NCI-H2171 (cell line): ENCODE measurements around the gene CUEDC1.
A peak's percentile ranks its signal among the peaks of the same experiment; 100 is the strongest.

ENCODE experiments used
- DNase-seq: peaks from one replicate; lab custom pipeline; 2025; lab: John Stamatoyannopoulos, UW

CUEDC1 gene

DNA sequence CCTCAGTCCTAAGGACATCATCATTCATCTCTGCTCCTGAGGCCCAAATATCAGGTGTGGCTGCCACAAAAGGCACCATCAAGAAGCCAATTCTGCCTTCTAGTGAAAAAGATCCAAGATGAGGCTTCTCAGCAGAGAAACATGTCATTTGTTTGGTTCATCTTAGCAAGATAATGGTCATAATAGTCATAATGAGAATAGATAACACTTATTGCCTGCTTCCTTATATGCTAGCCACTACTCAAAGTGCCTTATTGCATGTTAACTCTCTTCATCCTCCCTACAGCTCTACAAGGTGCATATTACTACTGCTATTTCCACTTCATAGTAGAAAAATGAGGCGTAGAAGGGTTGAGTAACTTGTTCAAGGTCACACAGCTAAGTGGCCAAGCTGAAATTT lies 60.4 kb downstream of the CUEDC1 start:
- no peak for DNase-seq

DNA sequence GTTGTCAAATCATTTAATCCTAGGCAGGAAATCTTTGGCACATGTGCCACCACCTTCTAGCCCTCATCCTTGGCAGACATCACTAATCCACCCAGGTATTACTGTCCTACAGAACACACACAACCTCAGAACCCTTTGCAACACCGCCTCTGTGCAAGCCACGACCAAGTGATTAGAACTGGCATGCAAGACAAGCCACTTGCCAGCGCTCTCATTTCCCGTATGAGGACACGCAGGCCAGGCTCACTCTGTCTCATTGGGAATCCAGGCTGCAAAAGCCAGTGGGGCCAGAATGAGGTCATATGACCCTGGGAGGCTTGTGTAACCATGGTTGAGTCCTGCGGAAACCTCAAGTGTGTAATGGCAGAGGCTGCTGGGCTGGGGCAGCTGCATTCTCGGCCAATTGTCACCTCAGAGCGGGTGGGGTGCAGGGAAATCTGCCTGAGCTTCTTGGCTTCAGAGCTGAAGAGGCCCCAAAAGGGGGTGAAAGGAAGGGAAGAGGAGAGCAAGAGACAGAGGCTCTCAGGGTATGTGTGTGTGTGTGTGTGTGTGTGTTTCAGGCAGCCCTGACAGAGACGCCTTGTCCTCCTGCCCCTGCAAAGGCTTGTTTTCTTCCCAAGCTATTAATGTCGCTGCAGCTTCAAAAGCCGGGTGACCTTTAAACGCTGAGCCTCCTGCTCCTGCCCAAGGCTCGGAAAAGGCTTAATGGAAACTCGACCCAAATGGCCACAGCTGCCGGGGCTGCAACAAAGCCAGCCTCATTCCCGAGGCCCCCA lies 62.2 kb downstream of the CUEDC1 start:
- DNase-seq = no peak

DNA sequence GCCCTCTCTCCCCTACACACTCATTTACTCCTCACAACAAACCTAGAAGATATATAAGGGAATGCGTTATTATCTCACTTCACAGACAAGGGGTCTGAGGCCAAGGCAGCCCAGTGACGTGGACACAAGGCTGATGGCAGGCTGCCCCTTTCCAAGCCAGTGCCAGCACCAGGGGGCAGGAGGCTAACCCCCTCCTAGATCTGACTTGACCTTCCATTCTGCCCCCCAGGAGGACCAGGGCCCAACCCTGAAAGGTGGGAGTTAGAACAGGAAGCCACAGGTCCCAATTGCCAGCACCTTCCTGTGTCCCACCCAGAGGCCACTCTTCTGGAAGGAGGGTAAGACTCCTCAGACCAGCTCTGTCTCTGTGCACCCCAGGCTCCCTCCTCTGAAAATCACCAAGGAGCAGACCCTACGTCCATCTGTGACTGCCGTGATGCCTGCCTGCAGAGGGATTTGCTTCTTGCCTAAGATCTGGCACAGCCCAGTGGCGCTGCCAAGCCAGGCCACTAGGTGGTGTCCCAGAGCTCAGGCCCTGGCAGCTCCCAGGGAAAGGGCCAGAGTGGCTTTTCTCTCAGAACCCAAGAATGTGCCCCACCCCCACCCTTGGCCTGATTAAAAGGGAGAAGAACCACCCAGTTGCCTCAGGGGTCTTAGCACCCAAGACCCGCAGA lies 62.9 kb downstream of the CUEDC1 start:
- no peak for DNase-seq

DNA sequence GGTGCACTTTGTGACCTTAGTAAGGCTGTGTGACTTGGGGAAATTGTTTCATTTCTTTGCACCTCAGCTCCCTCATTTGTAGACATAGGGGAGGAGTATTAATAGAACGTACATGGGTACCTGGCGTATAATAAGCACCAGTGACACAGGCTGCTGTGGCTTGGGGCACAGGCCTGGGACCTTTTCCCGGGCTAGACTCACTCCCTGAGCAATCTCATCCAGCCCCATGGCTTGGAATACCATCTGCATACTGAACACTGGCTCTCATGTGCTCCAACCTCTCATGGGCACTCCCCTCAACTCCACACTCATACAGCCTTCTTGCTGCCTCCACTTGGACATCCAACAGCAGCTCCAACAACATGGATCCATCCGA lies 64.4 kb downstream of the CUEDC1 start:
- no peak for DNase-seq

DNA sequence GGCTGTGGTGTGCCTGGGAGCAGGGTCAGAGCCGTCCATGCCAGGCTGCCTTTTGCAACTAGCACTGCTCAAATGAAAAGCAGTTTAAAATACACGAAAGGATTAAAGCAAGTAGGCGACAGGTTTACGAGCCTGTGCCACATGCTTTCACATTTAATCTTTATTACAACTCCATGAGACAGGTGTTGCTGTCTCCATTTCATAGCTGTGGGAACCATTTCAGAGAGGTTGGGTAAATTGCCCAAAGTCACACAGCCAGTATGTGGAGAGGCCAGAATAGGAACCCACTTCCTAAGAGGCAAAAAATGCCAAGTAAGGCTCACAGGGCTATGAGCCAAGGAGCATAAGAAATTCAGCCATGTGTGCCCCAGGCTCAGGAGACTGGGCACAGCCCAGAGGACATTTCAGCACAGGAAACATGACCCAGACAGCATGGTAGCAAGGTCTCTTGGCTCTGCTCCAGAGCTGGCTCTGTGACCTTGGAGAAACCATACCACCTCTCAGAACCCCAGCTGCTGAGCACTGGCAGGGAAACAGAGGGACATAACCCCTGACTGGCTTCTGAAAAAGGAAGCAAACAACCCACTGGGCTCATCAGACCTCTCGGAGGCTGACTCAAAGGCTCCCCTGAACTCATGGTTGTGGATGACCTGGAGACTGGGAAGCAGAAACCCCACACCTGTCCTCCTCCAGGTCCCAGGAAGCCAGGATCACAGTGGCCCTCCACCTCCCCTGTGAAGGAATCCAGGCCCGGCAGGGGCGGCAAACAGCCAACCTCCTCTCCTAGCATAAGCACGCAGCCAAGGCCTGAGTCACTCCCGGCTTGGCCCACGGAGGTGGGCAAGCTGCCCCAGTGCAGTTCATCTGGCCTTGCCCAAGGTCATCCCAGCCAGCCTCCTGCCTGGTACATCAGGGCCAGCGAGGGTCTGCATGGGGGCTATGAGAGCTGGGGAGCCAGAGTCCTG lies 65.0 kb downstream of the CUEDC1 start:
- DNase-seq = no peak

DNA sequence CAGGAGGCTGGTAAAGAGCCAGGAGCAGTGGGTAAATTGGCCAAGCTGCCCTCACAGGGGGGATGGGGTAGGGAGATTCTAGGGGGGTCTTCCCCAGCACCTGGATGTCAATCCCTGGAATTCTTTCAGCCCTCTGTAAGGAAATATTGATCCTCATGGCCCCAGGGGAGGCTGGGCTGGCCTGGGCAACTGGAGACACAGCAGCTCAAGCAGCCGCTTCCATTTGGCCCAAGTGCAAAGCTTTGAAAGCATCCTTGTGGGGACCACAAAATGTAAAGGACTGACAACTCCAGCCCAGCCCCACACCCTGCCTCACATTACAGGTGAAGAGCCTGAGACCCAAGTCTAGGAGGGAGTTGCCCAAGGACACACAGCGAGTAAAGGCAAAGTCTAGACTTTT lies 66.0 kb downstream of the CUEDC1 start:
- no peak for DNase-seq

DNA sequence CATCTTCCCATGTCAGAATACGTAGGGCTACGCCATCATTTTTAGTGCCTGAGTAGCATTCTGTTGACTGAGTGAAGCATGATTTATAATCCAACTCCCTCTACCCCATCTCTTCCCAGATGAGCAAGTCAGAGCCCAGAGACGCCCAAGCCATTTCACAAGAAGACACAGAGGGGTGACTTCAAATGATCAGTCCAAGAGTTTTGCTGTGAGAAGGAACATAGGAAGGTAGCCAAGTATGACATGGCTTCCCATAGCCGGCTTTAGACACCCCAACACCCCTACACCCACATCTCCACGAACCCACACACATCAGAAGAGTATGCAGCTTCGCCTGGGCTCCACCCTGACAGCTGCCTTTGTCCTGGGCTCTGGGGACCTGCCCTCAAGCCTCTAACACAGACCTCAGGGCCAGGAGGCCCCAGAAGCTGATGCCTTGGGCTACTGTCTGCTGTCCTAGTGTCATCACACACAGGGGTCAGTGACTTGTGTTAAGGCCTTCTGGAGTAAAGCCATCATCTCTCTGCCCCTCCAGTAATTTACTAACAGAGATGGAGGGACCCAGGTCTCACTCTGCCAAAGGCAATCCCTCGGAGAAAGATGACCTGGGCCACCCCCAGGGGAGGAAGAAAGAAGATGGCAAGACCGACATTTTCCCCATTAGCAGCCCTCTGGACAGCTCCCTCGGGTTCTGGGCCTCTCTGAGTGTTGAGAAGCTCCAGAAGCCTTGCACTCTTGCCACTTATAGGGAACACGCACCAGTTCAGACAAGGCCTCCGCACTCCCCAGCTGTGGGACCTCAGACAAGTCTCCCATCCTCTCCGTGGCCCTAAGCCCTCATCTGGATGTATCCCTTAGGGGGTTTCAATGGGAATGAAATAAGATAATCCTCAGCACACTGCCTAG lies 66.6 kb downstream of the CUEDC1 start:
- no peak for DNase-seq

DNA sequence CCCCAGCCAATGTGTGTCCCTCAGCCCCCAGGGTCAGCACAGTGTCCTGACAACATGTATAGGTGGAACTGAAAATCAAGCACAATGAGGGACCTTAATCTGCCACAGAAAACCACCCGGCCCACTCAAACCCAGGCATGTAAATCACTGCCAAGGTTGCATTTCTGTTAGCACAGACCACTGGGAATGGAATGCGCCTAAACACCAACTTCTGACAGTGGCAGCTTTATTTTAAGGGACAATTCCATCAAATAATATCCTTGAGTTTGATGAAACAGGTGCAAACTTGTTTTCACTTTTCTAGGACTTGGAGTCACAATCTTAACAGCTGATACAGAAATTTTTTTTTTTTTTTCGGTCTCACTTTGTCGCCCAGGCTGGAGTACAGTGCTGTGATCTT lies 68.1 kb downstream of the CUEDC1 start:
- no peak for DNase-seq

DNA sequence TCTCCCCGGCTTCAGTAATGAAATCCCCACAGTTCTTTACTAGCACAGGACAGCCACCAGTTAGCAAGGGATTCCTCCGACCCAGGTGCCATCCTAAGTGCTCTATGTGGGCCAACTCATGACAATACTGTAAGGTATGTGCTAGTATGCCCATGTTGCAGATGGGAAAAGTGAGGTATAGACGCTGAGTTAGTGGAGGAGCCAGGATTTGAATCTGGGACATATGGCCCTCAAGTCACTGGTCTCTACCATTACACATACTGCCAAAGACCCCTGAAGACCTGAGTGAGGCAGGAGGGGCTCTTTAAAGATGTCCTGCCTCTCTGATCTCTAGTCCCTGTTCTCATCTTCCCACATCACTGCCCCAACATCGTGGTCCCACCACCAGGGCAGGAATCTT lies 69.2 kb downstream of the CUEDC1 start:
- no peak for DNase-seq

DNA sequence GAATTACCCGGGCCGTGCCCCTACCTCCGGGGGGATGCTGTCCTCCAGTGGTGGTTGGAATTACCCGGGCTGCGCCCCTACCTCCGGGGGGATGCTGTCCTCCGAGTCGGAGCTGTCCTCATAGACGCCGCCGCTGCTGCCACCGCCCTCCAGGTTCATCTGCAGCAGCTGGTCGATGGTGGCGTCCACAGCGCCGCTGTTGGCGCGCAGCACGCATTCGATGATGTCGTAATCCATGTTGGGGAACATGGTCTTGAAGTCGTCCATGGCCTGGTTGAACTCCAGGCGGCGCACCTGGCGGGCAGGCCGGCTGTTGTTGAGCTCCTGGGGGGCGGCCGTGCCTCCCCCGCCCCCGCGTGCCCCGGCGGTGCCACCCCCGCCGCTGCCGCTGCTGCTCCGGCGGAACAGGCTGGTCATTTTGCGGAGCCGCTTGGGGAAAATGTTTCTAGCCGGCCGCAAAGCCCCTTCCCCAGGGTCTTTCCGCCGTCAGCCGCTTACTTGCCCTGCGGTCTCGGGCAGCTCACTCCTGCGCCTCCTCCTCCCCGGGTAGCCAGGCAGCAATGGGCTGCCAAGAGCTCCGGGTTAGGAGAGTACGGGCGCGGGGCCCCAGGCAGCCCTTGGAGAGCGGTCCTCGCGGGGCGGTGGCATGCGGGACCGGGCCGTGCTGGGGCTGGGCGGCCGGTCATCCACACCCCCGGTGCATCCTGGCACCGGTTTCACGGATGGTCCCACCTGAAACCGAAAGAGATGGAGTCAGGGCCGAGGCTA lies 69.9 kb downstream of the CUEDC1 start:
- DNase-seq = no peak

DNA sequence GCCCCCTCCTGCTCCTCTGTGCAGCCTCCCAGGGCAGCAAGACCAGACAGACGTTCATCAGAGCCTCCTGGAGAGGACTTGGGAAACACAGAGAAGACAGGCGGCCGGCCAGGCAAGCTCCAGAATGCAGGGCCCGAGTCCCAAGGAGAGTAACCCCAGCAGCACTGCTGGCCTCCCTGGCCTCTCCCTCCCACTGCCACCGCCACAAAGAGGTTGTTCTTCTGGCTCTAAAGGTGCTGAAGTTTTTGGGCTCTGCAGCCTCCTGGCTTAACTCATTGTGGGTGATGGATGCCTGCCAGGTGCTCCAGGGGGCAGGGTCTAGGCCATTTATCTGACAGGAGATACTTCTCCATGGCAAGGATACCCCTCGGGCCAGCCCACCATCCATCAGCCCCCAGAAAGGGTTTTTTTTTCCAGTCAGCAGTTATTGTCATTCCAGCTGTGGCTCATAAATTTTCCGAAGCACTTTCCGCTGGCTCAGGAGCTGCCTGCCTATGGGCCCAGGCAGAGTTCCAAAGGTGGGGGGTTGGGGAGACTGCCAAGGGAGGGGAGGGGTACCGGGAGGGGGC lies 73.3 kb downstream of the CUEDC1 start:
- DNase-seq = no peak

DNA sequence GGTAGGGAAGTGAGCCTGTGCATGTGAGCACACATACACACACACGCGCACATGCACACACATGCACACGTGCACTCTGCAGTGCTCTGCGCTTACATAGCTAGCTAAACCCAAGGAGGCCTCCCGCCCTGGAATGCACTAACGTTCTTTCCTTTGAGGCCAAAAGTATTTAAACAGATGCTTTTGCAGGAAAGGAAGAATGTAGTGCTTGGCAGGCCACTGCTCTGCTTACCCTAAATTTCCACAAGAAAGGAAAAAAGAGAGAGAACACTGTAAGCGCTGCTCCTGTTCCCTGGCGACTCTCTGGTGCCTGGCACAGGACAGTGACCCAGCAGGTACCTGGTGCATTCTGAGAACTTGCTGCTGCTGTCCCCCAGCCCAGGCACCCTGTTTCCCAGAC lies 74.1 kb downstream of the CUEDC1 start:
- no peak for DNase-seq

DNA sequence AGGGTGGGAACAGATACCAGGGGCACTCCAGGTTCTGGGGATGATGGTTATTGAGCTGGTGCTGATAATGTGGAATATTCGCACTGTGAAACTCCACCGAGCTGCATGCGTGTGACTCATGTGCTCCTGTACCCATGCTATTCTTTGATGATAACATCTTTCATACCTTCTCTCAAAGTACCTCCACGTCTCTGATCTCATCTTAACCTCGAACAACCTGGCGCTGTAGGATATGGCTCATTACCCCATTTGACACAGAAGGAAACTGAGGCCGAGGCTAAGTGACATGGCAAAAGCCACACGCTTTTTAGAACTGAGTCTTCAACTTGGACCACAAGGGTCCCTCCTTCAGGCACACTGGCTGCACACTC lies 75.1 kb downstream of the CUEDC1 start:
- DNase-seq = no peak

DNA sequence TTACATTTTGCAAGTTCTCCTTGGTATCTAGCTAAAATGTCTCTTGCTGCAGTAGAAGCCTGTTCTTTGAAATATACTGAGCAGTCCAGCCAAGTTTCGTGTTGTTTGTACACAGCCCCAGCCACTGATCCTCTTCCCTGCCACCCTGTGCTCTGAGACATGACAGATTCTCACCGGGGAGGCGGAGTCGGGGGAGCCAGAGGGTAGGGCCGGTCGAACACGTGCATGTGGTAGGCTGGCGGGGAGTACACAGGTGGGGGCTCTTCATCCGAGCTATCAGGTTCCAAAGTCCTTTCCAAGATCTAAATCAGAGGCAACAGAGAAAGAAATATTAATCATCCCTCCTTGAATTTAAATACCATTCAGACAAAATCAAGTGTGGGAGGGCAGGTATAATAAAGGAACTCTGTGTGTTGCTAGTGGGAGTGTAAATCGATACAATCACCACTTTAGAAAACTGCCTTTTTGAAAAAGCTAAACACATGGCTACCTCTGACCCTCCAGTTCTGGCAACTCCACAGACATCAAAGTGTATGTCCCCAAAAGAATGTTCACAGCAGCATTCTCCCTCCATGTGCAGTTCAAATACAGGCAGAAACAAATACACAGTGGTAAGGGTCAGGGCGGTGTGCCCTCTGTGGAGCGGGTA lies 75.7 kb downstream of the CUEDC1 start:
- DNase-seq = peak; percentile 85

DNA sequence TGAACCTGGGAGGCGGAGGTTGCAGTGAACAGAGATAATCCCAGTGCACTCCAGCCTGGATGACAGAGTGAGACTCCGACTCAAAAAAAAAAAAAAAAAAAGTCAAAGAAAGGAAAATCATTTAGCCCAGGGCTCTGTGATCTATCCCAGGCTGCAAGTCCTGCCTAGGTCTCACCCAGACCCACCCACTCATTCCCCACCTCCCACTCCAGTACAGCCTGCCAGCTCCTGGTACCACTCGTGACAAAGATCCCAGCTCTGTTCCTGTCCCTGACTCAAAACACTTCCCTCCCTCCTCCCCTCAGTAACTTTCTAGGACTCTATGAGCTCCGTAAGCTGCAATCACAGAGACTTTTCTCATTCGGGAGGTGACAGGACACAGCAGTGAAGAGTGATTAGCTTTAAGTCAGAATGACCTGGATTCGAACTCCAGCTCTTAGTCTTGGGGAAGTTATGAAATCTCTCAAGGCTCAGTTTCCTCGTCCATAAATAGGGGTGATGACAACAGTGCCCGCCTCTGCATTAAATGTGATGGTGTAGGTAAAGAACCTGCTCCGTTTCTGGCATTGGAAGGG lies 77.3 kb downstream of the CUEDC1 start:
- DNase-seq = no peak

DNA sequence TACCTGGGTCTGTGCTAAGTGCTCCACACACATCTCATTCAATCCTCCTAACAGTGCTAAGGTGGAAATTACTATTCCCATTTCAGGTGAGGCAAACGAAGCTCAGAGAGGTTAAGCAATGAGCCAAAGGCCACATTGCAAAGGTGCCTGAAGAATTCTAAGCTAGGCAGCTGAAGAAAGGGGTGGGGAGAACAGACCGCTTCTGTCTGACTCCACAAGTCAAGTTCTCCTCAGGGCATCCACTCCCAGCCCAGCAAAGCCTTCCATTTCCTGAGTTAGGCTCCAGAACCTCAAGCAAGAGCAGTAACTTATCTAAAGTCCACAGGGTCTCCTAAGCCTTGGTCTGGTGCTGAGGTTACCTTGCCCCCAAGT lies 78.4 kb downstream of the CUEDC1 start:
- DNase-seq = no peak

DNA sequence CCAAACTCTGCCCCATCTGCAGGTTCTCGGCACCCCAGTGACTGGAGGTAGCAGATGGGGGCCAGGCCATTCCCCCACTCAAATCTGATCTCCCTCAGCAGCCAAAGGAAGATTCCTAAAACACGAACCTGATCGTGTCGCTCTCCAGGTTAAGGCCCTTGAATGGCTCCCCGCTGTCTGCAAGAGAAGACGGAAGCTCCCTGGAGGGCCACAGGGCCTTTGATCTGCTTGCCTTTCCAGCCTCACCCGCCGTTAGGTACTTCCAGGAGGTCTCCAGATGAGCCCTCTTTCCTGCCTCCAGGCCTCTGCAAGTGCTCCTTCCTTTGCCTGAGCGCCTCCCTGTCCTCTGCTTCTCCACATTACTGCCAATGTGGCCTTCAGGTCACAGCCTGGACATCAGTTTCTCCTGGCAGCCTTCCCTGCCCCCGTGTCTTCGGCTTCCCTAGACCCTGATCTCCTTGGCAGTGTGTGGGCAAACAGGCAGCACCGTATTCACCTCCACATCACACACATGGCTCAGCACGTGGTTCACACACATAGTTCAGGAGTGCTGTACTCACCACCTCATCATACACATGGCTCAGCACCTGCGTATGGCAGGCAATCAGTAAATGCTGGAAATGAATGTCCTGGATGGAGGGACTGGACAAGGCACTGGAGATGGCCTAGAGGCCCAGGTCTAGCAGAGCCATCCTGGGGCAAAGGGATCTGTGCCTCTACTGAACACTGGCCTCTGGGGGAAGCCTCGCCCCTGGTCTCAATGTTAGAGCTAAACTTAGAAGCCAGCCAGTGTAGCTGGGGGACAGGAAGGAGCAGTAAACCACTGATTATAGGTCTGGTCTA lies 79.0 kb downstream of the CUEDC1 start:
- no peak for DNase-seq

DNA sequence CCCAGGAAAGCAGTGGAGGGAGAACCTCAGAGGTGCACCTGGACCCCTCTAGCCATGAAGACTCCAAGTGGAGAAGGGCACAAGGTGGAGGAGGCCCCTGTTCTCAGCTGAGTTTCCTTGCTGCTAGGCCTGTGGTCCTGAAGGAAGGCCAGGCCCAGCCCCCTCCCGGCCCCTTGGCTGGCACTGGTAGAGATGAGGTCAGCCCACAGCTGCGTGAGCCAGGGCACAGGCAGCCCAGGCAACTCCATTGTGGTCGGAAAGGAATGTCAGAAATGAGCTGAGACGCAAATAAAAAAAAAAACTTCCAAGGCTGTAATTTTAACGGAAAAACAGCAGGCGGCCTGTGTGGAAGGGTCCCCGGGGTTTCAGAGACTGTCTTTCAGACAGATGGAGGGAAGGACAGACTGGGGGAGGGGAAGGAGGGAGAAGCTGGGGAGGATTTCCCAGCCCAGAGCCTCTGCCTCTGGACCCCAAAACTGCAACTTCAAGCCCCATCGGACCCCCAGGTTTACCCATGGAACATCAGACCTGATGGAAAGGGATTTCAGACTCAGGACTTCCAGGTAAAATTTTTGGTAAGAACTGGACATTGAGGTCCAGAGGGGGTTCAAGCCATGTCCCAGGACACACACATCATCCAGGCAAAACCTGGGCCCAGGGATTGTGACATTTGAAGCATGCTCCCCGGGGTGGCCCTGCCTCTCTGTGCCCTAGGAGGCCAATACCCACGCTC lies 79.8 kb downstream of the CUEDC1 start:
- peak; percentile 93 for DNase-seq
